CD14-positive monocyte (primary cell): ENCODE measurements around the gene SYNGAP1. TPM values are rescaled to one million over a fixed set of nuclear protein-coding genes. Genes with fewer than 3 reads are reported as not detected.

Experiments
- DNase-seq, 3 donors: peaks; one replicate each; pipeline ENCODE4 v3.0.0-alpha.2; 2011 to 2022
- H2AFZ ChIP-seq: 2 replicates; pipeline ENCODE4 v1.6.0; 2012; ENCODE audit warnings: mild to moderate bottlenecking, low read depth, low read length, inconsistent platforms; ENCODE audit not compliant: insufficient read depth, poor library complexity, severe bottlenecking
- H3K27ac ChIP-seq, 2 donors: 1 replicate in 1 of 2; 2 replicates in 1 of 2; pipeline ENCODE4 v1.5.1; 2012 to 2013; ENCODE audit warnings: low read length in 2 of 2, control low read depth in 1 of 2, inconsistent platforms in 1 of 2, low read depth in 1 of 2, mild to moderate bottlenecking in 1 of 2
- H3K27me3 ChIP-seq, 2 donors: one replicate each; pipeline versions ENCODE4 v1.6.0 to v1.6.1; 2011 to 2013; ENCODE audit warnings: low read length in 2 of 2; ENCODE audit not compliant: control insufficient read depth in 2 of 2, insufficient read depth in 2 of 2
- H3K36me3 ChIP-seq, 2 donors: replicated peaks in 1 of 2; 1 replicate in 1 of 2; 2 replicates in 1 of 2; pipeline versions ENCODE4 v1.5.1 to v1.6.1; 2012 to 2013; ENCODE audit warnings: low read length in 2 of 2, control low read depth in 1 of 2, inconsistent platforms in 1 of 2, mild to moderate bottlenecking in 1 of 2; ENCODE audit not compliant: insufficient read depth in 2 of 2, control insufficient read depth in 1 of 2
- H3K4me1 ChIP-seq, 2 donors: 1 replicate in 1 of 2; 2 replicates in 1 of 2; pipeline versions ENCODE4 v1.5.1 to v1.6.1; 2012 to 2013; ENCODE audit warnings: low read length in 2 of 2, control low read depth in 1 of 2, inconsistent platforms in 1 of 2, mild to moderate bottlenecking in 1 of 2, moderate library complexity in 1 of 2; ENCODE audit not compliant: insufficient read depth in 2 of 2, control insufficient read depth in 1 of 2
- H3K4me2 ChIP-seq: replicated peaks from 2 replicates; pipeline ENCODE3; 2012; ENCODE audit warnings: low read length, moderate library complexity, mild to moderate bottlenecking; ENCODE audit not compliant: poor library complexity, severe bottlenecking; ENCODE audit errors: extremely low read depth
- H3K4me3 ChIP-seq, 3 experiments: fragments of 200-600 bp in 1 of 3; sonication (generic) in 1 of 3; replicated peaks in 1 of 3; 1 replicate in 2 of 3; 2 replicates in 1 of 3; pipeline ENCODE4 v1.5.1; 2011 to 2013; ENCODE audit warnings: low read length in 3 of 3, mild to moderate bottlenecking in 3 of 3, control low read depth in 2 of 3, low read depth in 2 of 3, inconsistent platforms in 1 of 3, moderate library complexity in 1 of 3
- H3K79me2 ChIP-seq: 2 replicates; pipeline ENCODE4 v1.6.0; 2012; ENCODE audit warnings: mild to moderate bottlenecking, control low read depth, inconsistent platforms, low read length, moderate library complexity; ENCODE audit not compliant: insufficient read depth
- H3K9ac ChIP-seq: 2 replicates; pipeline ENCODE4 v1.6.0; 2017; ENCODE audit warnings: low read length, mild to moderate bottlenecking; ENCODE audit not compliant: insufficient read depth, poor library complexity, severe bottlenecking
- H3K9me3 ChIP-seq, 2 donors: replicated peaks in 1 of 2; 1 replicate in 1 of 2; 2 replicates in 1 of 2; pipeline versions ENCODE4 v1.5.1 to v1.6.1; 2012 to 2013; ENCODE audit warnings: low read length in 2 of 2, control low read depth in 1 of 2; ENCODE audit not compliant: control insufficient read depth in 1 of 2, insufficient read depth in 1 of 2
- H4K20me1 ChIP-seq: 2 replicates; pipeline ENCODE4 v1.6.0; 2012; ENCODE audit warnings: mild to moderate bottlenecking, low read length, control low read depth, moderate library complexity; ENCODE audit not compliant: insufficient read depth
- H3K27ac Mint-ChIP-seq, 7 donors: one replicate each; pipeline ENCODE4 v1.8.0; 2020; ENCODE audit warnings: mild to moderate bottlenecking in 7 of 7, mixed read lengths in 7 of 7, moderate library complexity in 6 of 7, inconsistent platforms in 2 of 7
- H3K27me3 Mint-ChIP-seq, 3 donors: one replicate each; pipeline ENCODE4 v1.8.0; 2021 to 2022; ENCODE audit warnings: low read depth in 3 of 3, mild to moderate bottlenecking in 3 of 3, mixed read lengths in 3 of 3, moderate library complexity in 3 of 3, inconsistent platforms in 1 of 3
- H3K36me3 Mint-ChIP-seq, 2 donors: one replicate each; pipeline ENCODE4 v1.8.0; 2020; ENCODE audit warnings: mixed read lengths in 2 of 2, inconsistent platforms in 1 of 2, mild to moderate bottlenecking in 1 of 2
- H3K4me1 Mint-ChIP-seq: one replicate; pipeline ENCODE4 v1.8.0; 2020; ENCODE audit warnings: mild to moderate bottlenecking, mixed read lengths
- H3K4me3 Mint-ChIP-seq, 2 donors: one replicate each; pipeline ENCODE4 v1.8.0; 2020; ENCODE audit warnings: mild to moderate bottlenecking in 2 of 2, mixed read lengths in 2 of 2, moderate library complexity in 1 of 2
- H3K9me3 Mint-ChIP-seq, 7 donors: one replicate each; pipeline ENCODE4 v1.8.0; 2020 to 2022; ENCODE audit warnings: mixed read lengths in 7 of 7, mild to moderate bottlenecking in 6 of 7, moderate library complexity in 6 of 7, inconsistent platforms in 2 of 7
- CTCF ChIP-seq: fragments of 200-600 bp; IDR thresholded peaks from one replicate; pipeline ENCODE4 v1.8.0; 2022; ENCODE audit warnings: antibody characterized with exemption, mild to moderate bottlenecking
- WGBS: methylation state at CpG from one replicate; pipeline ENCODE4 v1.1.5; 2013; ENCODE audit warnings: missing lambda C conversion rate; ENCODE audit not compliant: insufficient coverage; 5-methylcytosine and 5-hydroxymethylcytosine counted together
- intact Hi-C, 2 donors: fragments of 100-400 bp; cut with micrococcal nuclease; formaldehyde crosslinking; loops; one replicate each; pipeline versions ENCODE4 v1.15.0 to v1.15.1; 2023
- polyA plus RNA-seq, 3 donors: library from polyadenylated mRNA; depleted of rRNA in 1 of 3; unstranded in 2 of 3; stranded (reverse) in 1 of 3; fragments of 300-500 nt in 2 of 3; fragments of >200 nt in 1 of 3; fragmentation: Illumina TruSeq in 2 of 3; gene quantifications; 1 replicate in 2 of 3; 2 replicates in 1 of 3; pipeline ENCODE4 v1.2.3, GENCODE V29; 2012 to 2021

Gene SYNGAP1
- polyA plus RNA-seq, 3 donors = 4.0 TPM; not detected in 2

DNA sequence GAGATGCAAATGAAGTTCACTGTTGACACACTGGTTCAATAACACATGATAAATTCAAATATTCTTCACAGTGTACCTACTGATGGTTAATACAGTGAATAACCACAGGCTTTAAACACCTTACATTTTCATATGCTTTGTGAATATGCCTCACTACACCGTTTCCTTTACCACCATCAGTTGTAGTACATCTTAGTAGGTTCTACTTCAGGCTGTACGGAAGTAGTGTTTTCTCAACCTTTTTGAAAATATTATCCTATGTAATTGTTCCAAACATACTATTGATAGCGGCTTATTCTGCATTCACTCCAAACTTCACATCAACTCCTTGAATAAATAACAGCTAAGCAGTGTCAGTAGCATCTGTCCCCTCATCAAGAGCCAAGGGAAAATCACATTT is 49.8 kb downstream of the SYNGAP1 start:
- Histone ChIP-seq H2AFZ (no peak overlapping the region), H3K79me2 (no peaks in the 10 kb centered on the region), H3K36me3 (no peaks in the 10 kb centered on the region), H3K4me2 (no peak overlapping the region), H3K9me3 (peaks cover 0 to 4% of the 10 kb centered on the region in 2 donors), H3K4me1 (no peaks in the 10 kb centered on the region), H3K27me3 (no peaks in the 10 kb centered on the region), H3K4me3 (no peak overlapping the region), H3K9ac (no peak overlapping the region), H4K20me1 (no peaks in the 10 kb centered on the region), H3K27ac (no peak overlapping the region)
- peaks cover 2 to 3% (median 3%) of the 10 kb centered on the region in 3 donors for H3K27me3 Mint-ChIP-seq
- no peak for DNase-seq
- whole genome bisulfite sequencing = 100% methylated on average over 1 of the region's 3 CpGs
- intact Hi-C loops = no loop called here
- no peak overlapping the region for H3K4me3 Mint-ChIP-seq
- H3K9me3 Mint-ChIP-seq = peaks cover 0 to 12% (median 2%) of the 10 kb centered on the region in 7 donors
- no peaks in the 10 kb centered on the region for H3K36me3 Mint-ChIP-seq
- H3K4me1 Mint-ChIP-seq = no peaks in the 10 kb centered on the region
- TF ChIP-seq CTCF = no peak
- H3K27ac Mint-ChIP-seq = no peak overlapping the region

GRCh38 chr6:33477864-33478263 is 58.0 kb downstream of the SYNGAP1 start:
- TF ChIP-seq CTCF = no peak
- H2AFZ ChIP-seq = no peak overlapping the region
- H3K4me3 ChIP-seq = no peak overlapping the region
- H3K27me3 Mint-ChIP-seq = peaks cover 4 to 13% (median 7%) of the 10 kb centered on the region in 3 donors
- H3K36me3 ChIP-seq = no peaks in the 10 kb centered on the region
- WGBS = 100% methylated on average over 3 of the region's 3 CpGs
- H3K9ac ChIP-seq = no peak overlapping the region
- H3K27ac ChIP-seq = no peak overlapping the region
- no peaks in the 10 kb centered on the region for H4K20me1 ChIP-seq
- H3K9me3 ChIP-seq = no peaks in the 10 kb centered on the region
- intact Hi-C loops = no loop called here
- H3K4me1 Mint-ChIP-seq = no peaks in the 10 kb centered on the region
- no peak for DNase-seq
- H3K27ac Mint-ChIP-seq = no peak overlapping the region
- no peaks in the 10 kb centered on the region for H3K4me1 ChIP-seq
- H3K36me3 Mint-ChIP-seq = no peaks in the 10 kb centered on the region
- no peaks in the 10 kb centered on the region for H3K79me2 ChIP-seq
- H3K4me2 ChIP-seq = no peak overlapping the region
- H3K4me3 Mint-ChIP-seq = no peak overlapping the region
- H3K9me3 Mint-ChIP-seq = peaks cover 0 to 3% (median 0%) of the 10 kb centered on the region in 7 donors
- no peaks in the 10 kb centered on the region for H3K27me3 ChIP-seq
